Stomach (tissue), 9 donors: ENCODE measurements around the gene NXPE3. TPM values are rescaled to one million over a fixed set of nuclear protein-coding genes. Genes with fewer than 3 reads are reported as not detected.

ENCODE experiments used
- DNase-seq, 2 donors: peaks; one replicate each; pipeline versions ENCODE4 v3.0.0 to v3.0.0-alpha.2; 2013 to 2019
- H3K27ac ChIP-seq, 5 donors: fragments of 200-600 bp in 4 of 5; sonication (generic) in 4 of 5; one replicate each; pipeline ENCODE4 v1.5.1; 2013 to 2019; ENCODE audit warnings: mild to moderate bottlenecking in 1 of 5, moderate library complexity in 1 of 5
- H3K27me3 ChIP-seq, 3 donors: fragments of 200-600 bp; sonication (generic); one replicate each; pipeline ENCODE4 v1.5.1; 2017 to 2019; ENCODE audit warnings: mixed run types in 1 of 3
- H3K36me3 ChIP-seq, 4 donors: fragments of 200-600 bp; sonication (generic); 1 replicate in 3 of 4; 2 replicates in 1 of 4; pipeline ENCODE4 v1.5.1; 2016 to 2019
- H3K4me1 ChIP-seq, 4 donors: fragments of 200-600 bp; sonication (generic); one replicate each; pipeline ENCODE4 v1.5.1; 2016 to 2019
- H3K4me3 ChIP-seq, 4 donors: fragments of 200-600 bp; sonication (generic) in 3 of 4; one replicate each; pipeline ENCODE4 v1.5.1; 2016 to 2019; ENCODE audit warnings: mild to moderate bottlenecking in 1 of 4
- H3K9me3 ChIP-seq, 4 donors: fragments of 200-600 bp; sonication (generic); one replicate each; pipeline ENCODE4 v1.5.1; 2016 to 2019
- EP300 ChIP-seq: sonication (generic); formaldehyde crosslinking; IDR thresholded peaks from one replicate; pipeline ENCODE4 v1.6.1; 2017; ENCODE audit warnings: antibody characterized with exemption
- POLR2A ChIP-seq, 4 donors: fragments of 450-650 bp; IDR thresholded peaks; one replicate each; pipeline ENCODE4 v1.6.1; 2016; ENCODE audit warnings: antibody characterized with exemption in 4 of 4, control low read depth in 2 of 4, mild to moderate bottlenecking in 1 of 4, moderate library complexity in 1 of 4
- POLR2AphosphoS5 ChIP-seq, 3 donors: sonication (generic); formaldehyde crosslinking; IDR thresholded peaks; one replicate each; pipeline ENCODE4 v1.6.1; 2016; ENCODE audit warnings: antibody characterized with exemption in 3 of 3
- WGBS, 5 donors: extraction: QIAGEN DNeasy Blood & Tissue Kit in 3 of 5; methylation state at CpG; one replicate each; pipeline versions ENCODE4 v1.1.5 to v1.1.7; 2013 to 2018; 5-methylcytosine and 5-hydroxymethylcytosine counted together
- intact Hi-C: fragments of 100-400 bp; cut with DNase I; formaldehyde crosslinking; loops from one replicate; pipeline ENCODE4 v1.15.1; 2023; ENCODE audit warnings: low total_unique reads
- polyA plus RNA-seq, 3 donors: library from polyadenylated mRNA; stranded (reverse); fragments of 200-250 nt; gene quantifications; one replicate each; pipeline ENCODE4 v1.2.3, GENCODE V29; 2013
- total RNA-seq, 5 donors: library from RNA; depleted of rRNA; stranded (reverse); fragments of >200 nt; gene quantifications; one replicate each; pipeline versions ENCODE4 v1.1.0 to v1.2.3, GENCODE V29; 2014 to 2016
- TF ChIP-seq, protein P1 (sequence below), 7 experiments: fragments of 450-650 bp in 4 of 7; fragments of 200-600 bp in 3 of 7; sonication (generic) in 3 of 7; IDR thresholded peaks; one replicate each; pipeline ENCODE4 v1.5.1; 2016 to 2019; ENCODE audit warnings: antibody characterized with exemption in 7 of 7, control low read depth in 2 of 7, mild to moderate bottlenecking in 1 of 7
- donor health status: healthy with polysubstance abuse.
- donor health status: Bipolar disorder and iron deficiency.
- donor health status: healthy.

The NXPE3 gene
- total and polyA plus RNA-seq, 8 donors, result 0.58 to 43.2 (median 6.0) TPM

DNA sequence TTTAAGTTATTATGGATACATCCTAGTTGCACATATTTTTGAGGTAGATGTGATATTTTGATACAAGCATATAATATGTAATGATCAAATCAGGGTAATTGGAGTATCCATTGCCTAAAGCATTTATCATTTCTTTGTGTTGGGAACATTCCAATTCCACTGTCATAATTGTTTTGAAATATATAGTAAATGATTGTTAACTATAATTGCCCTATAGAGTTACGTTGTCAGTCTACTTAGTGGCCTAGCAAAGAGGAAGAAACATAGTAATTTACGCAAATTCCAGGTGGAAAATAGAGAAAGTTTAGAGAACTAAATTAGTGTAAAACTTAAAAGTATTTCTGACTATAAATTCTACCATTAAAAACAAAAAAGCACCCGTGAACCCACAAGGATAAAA, 24.9 kb downstream of the NXPE3 start:
- intact Hi-C loops, result loop anchor here (10.0 kb wide), 1 partner anchor 731 kb away; no protein-coding TSS in a partner anchor
- H3K27me3 ChIP-seq, result no peaks in the 10 kb centered on the region
- no peak overlapping the region for H3K27ac ChIP-seq
- no peak for DNase-seq
- no peak overlapping the region for H3K4me3 ChIP-seq
- peaks cover 0 to 43% (median 18%) of the 10 kb centered on the region in 4 donors for H3K36me3 ChIP-seq
- WGBS, 5 donors, result 72 to 91% (median 85%) methylated on average over 3 of the region's 3 CpGs
- H3K4me1 ChIP-seq, result peaks cover 0 to 12% (median under 1%) of the 10 kb centered on the region in 4 donors
- no peaks in the 10 kb centered on the region for H3K9me3 ChIP-seq
- TF ChIP-seq POLR2AphosphoS5 (IDR thresholded peaks at IDR 0.05), result no peak
- TF ChIP-seq, protein P1, sequence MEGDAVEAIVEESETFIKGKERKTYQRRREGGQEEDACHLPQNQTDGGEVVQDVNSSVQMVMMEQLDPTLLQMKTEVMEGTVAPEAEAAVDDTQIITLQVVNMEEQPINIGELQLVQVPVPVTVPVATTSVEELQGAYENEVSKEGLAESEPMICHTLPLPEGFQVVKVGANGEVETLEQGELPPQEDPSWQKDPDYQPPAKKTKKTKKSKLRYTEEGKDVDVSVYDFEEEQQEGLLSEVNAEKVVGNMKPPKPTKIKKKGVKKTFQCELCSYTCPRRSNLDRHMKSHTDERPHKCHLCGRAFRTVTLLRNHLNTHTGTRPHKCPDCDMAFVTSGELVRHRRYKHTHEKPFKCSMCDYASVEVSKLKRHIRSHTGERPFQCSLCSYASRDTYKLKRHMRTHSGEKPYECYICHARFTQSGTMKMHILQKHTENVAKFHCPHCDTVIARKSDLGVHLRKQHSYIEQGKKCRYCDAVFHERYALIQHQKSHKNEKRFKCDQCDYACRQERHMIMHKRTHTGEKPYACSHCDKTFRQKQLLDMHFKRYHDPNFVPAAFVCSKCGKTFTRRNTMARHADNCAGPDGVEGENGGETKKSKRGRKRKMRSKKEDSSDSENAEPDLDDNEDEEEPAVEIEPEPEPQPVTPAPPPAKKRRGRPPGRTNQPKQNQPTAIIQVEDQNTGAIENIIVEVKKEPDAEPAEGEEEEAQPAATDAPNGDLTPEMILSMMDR (IDR thresholded peaks at IDR 0.05), result no peak
- no peak for TF ChIP-seq POLR2A (IDR thresholded peaks at IDR 0.05)
- TF ChIP-seq EP300, result no peak

- H3K4me3 ChIP-seq, result no peak overlapping the region
- H3K27ac ChIP-seq, result no peak overlapping the region
- 88 to 97% (median 94%) methylated on average over 1 of the region's 1 CpG for WGBS, 5 donors
- peaks cover 0 to 26% (median 7%) of the 10 kb centered on the region in 4 donors for H3K4me1 ChIP-seq
- intact Hi-C loops, result loop anchor here (10.0 kb wide), 1 partner anchor 728 kb away; no protein-coding TSS in a partner anchor
- no peaks in the 10 kb centered on the region for H3K27me3 ChIP-seq
- peaks cover 0 to 23% (median 12%) of the 10 kb centered on the region in 4 donors for H3K36me3 ChIP-seq
- no peak for DNase-seq
- H3K9me3 ChIP-seq, result no peaks in the 10 kb centered on the region
- TF ChIP-seq POLR2A (IDR thresholded peaks at IDR 0.05), result no peak
- no peak for TF ChIP-seq POLR2AphosphoS5 (IDR thresholded peaks at IDR 0.05)
- TF ChIP-seq, protein P1 (IDR thresholded peaks at IDR 0.05), result no peak
- no peak for TF ChIP-seq EP300
Measured at GRCh38 chr3:101806491-101806890, 27.5 kb downstream of the NXPE3 start.

DNA sequence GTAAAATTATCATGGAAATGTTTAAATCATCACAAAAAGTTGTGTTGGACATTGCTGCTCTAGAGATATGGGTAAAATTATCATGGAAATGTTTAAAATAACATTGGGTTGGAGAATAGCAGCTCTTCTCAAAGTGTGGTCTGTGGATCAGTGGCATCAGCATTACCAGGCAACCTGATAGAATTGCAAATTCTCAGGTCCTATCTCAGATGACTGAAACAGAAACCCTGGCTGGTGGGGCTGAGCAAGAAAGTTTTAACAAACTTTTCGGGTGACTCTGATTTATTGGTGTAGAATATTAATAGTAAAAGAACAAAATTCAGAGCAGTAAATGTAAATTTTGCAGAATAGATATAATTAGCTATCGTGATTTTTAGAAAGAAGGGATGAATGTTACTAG, 28.9 kb downstream of the NXPE3 start:
- WGBS, 5 donors, result 81 to 91% (median 88%) methylated on average over 2 of the region's 2 CpGs
- no peak overlapping the region for H3K4me3 ChIP-seq
- H3K9me3 ChIP-seq, result no peaks in the 10 kb centered on the region
- H3K36me3 ChIP-seq, result peaks cover 0 to 10% (median 4%) of the 10 kb centered on the region in 4 donors
- DNase-seq, result no peak
- H3K27ac ChIP-seq, result no peak overlapping the region
- peaks cover 0 to 24% (median 7%) of the 10 kb centered on the region in 4 donors for H3K4me1 ChIP-seq
- no peak for TF ChIP-seq EP300
- TF ChIP-seq, protein P1 (IDR thresholded peaks at IDR 0.05), result no peak
- TF ChIP-seq POLR2AphosphoS5 (IDR thresholded peaks at IDR 0.05), result no peak
- no peak for TF ChIP-seq POLR2A (IDR thresholded peaks at IDR 0.05)
- H3K27me3 ChIP-seq, result no peaks in the 10 kb centered on the region
- intact Hi-C loops, result loop anchor here (10.0 kb wide), 1 partner anchor 727 kb away; no protein-coding TSS in a partner anchor

- Histone ChIP-seq H3K9me3 (no peaks in the 10 kb centered on the region), H3K4me3 (no peak overlapping the region), H3K4me1 (peaks cover 0 to 29% (median 16%) of the 10 kb centered on the region in 4 donors), H3K27ac (no peak overlapping the region), H3K27me3 (no peaks in the 10 kb centered on the region), H3K36me3 (peaks cover 0 to 5% (median 3%) of the 10 kb centered on the region in 4 donors)
- TF ChIP-seq, protein P1 (IDR thresholded peaks at IDR 0.05), result peak in 5 of 7 experiments; percentile 28 to 66 (median 51)
- no peak for TF ChIP-seq POLR2AphosphoS5 (IDR thresholded peaks at IDR 0.05)
- intact Hi-C loops, result loop anchor here (5.0 to 10.0 kb wide), 2 partner anchors 418 to 725 kb away; no protein-coding TSS in a partner anchor
- peak in 1 of 2 donors; percentile 69 for DNase-seq
Measured at GRCh38 chr3:101809178-101810021, 30.4 kb downstream of the NXPE3 start.
